Measurements from ENCODE around the gene LRP1. TPM values are rescaled to one million over a fixed set of nuclear protein-coding genes. Genes with fewer than 3 reads are reported as not detected.
A peak's percentile ranks its signal among the peaks of the same experiment; 100 is the strongest.

The LRP1 gene
- total and polyA plus RNA-seq, 2 of the 13 experiments (the other 11 are each of a cell fraction or from before 2014, with no cell fraction given), result 14.7 to 30.8 TPM

GRCh38 chr12:57127726-57128518 lies at the start of gene LRP1 (continued):
- TF ChIP-seq ATF2 (CRISPR knock-in tag; IDR thresholded peaks at IDR 0.05) (no peak), POGZ (CRISPR knock-in tag; IDR thresholded peaks at IDR 0.05) (no peak), CBX2 (IDR thresholded peaks at IDR 0.05; ENCODE audit: low read depth, low read length) (no peak), CBX2 (CRISPR knock-in tag; IDR thresholded peaks at IDR 0.05; ENCODE audit: low read depth) (no peak), ZNF879 (CRISPR knock-in tag; IDR thresholded peaks at IDR 0.05) (no peak), ZBTB37 (CRISPR knock-in tag; IDR thresholded peaks at IDR 0.05) (0 out of 2 replicates have a peak, but pooled peaks have one; percentile 31), GTF2F1 (IDR thresholded peaks at IDR 0.05; ENCODE audit: low read length) (no peak), SRY (CRISPR knock-in tag; IDR thresholded peaks at IDR 0.05) (0 out of 2 replicates have a peak, but pooled peaks have one; percentile 50), THAP11 (CRISPR knock-in tag; IDR thresholded peaks at IDR 0.05) (peak; percentile 11), ZSCAN31 (CRISPR knock-in tag; IDR thresholded peaks at IDR 0.05; ENCODE audit: low read depth) (0 out of 2 replicates have a peak, but pooled peaks have one; percentile 31), TOE1 (CRISPR knock-in tag; IDR thresholded peaks at IDR 0.05) (no peak), ZNF253 (CRISPR knock-in tag; IDR thresholded peaks at IDR 0.05; ENCODE audit: borderline replicate concordance) (no peak), ZMAT3 (CRISPR knock-in tag; conservative IDR thresholded peaks at IDR 0.05) (peak; percentile 49; the same call in 1 of the 2 replicates), ZNF3 (CRISPR knock-in tag; IDR thresholded peaks at IDR 0.05) (0 out of 2 replicates have a peak, but pooled peaks have one; percentile 6), FOXP4 (CRISPR knock-in tag; IDR thresholded peaks at IDR 0.05) (no peak), ZFP62 (CRISPR knock-in tag; IDR thresholded peaks at IDR 0.05) (no peak), SCMH1 (CRISPR knock-in tag; IDR thresholded peaks at IDR 0.05; ENCODE audit: borderline replicate concordance) (no peak), HNF1B (CRISPR knock-in tag; IDR thresholded peaks at IDR 0.05) (peak; percentile 50; the same call in 1 of the 2 replicates), NCOR1 (IDR thresholded peaks at IDR 0.05; ENCODE audit: borderline replicate concordance, low read length) (peak; percentile 44; the same call in 1 of the 2 replicates), ZMYM4 (CRISPR knock-in tag; IDR thresholded peaks at IDR 0.05) (0 out of 2 replicates have a peak, but pooled peaks have one; percentile 28), SMAD3 (CRISPR knock-in tag; IDR thresholded peaks at IDR 0.05) (peak; percentile 29; the same call in 1 of the 2 replicates), NFE2 (CRISPR knock-in tag; IDR thresholded peaks at IDR 0.05) (no peak), KMT2B (CRISPR knock-in tag; IDR thresholded peaks at IDR 0.05) (peak; percentile 23; the same call in 1 of the 2 replicates), GLI4 (CRISPR knock-in tag; IDR thresholded peaks at IDR 0.05; ENCODE audit: borderline replicate concordance) (no peak)

All from HepG2 (cell line).